ENCODE measurements around the gene SHPK.

SHPK gene

GRCh38 chr17:3626831-3627768 is 8.9 kb downstream of the SHPK start:
- DNase-seq, result no peak

- DNase-seq, result no peak
Measured at GRCh38 chr17:3622977-3623594, 13.0 kb downstream of the SHPK start.

DNA sequence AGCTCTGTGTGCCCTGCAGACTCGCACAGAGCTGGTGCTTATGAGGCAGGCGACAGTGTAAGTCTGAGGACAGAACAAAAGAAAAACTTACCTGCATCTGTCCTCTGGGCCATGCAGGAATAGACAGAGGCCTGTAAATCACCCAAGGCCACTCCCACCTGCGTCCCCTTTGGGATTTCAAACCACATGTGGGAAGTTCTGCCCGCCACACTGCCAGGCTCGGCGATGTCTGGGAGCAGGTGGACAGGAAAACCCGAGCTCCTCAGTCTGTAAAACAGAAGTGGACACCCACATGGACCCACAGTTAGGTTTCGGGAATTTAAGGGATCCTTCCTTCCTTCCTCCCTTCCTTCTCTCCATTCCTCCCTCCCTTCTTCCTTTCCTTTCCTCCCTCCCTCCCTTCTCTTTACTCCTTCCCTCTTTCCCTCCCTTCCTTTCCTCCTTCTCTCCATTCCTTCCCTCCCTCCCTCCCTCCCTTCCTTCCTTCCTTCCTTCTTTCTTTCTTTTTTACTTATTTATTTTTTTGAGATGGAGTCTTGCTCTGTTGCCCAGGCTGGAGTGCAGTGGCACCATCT is 14.8 kb downstream of the SHPK start:
- DNase-seq, result no peak

DNA sequence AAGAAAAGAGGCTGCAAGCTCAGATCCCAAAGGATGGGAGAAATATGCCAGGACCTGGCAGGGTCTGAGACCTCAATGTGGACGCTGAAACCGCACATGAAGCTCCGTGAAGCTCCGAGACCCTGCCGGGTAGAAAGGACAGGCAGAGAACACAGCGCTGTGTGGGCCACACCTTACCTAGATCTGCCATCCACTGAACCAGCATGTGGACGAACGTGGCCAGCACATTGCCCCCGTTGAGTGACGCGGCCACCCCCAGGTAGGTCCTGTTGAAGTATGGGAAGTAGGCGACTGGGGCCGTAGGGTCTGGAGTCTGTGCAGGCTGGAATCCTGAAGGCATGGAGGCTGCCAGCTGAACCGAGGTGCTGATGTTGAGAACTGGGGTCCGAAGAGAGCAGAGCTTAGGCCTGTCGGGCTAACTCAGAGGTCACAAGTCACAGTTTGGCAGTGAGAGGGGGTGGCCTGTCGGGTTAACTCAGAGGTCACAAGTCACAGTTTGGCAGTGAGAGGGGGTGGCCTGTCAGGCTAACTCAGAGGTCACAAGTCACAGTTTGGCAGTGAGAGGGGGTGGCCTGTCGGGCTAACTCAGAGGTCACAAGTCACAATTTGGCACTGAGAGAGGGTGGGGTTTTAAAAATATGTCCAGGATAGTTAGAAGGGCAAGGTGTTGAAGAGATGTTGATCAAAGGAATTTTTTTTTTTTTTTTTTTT is 20.7 kb downstream of the SHPK start:
- no peak for DNase-seq

GRCh38 chr17:3613124-3613523 is 22.9 kb downstream of the SHPK start:
- no peak for DNase-seq

DNA sequence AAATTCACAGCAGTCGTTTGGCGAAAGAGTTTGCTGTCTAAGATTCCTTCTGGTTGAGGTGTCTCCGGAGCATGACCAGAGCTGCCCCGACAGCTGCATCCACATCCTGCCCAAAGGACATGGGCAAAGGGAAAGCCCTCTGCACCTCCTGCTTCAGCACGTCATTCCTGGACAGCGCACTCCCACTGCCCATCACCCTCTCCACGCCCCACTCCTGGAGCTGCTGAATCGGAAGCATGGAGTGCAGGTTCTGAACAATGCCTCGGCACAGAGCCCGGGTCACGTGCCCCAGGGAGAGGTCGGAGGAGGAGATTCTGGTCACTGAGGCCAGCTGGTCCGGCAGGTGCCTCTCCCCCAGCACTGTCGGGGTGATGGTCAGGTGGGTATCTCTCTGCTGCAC is 25.5 kb downstream of the SHPK start:
- no peak for DNase-seq

DNA sequence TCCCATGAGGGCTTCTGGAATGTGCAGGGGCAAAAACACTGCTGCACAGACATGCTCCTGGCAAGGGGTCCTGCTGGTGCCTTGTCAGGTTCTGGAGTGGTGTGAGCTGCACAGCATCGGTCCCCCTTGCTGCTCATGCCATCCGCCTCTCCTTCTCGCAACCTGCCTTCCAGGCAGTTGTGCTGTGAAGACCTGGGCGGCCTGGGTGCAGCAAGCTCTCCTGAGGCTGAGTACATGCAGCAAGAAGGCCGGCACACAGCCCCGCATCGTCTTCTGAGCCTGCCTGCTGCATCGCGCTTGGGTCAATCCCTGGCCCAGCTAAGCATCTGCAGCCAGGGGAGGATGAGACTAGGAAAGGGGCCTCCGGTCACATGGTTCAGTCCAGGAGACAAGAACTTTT is 26.4 kb downstream of the SHPK start:
- DNase-seq, result no peak

DNA sequence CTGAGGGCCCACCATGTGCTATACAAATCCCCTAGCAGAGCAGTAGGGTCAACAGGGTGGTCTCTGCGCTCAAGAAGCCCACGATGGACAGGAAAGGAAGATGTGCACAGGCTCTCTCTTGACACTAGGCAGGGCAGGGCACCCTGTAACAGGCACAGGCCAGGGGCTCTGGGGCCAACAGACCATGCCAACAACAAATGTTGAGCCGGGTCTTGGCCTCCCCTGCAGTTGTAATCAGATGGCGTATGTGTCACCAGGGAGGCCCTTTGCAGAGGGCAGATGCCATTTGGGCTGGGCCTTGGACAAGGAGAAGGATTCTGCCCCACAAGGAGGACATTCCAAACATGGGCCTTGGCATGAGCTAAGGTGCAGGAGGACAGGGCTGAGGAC is 32.2 kb downstream of the SHPK start:
- no peak for DNase-seq

- DNase-seq, result no peak
Measured at GRCh38 chr17:3603119-3603869, 32.8 kb downstream of the SHPK start.

GRCh38 chr17:3602499-3602898 is 33.6 kb downstream of the SHPK start:
- DNase-seq, result peak; percentile 54

- DNase-seq, result no peak
Measured at GRCh38 chr17:3600529-3601205, 35.4 kb downstream of the SHPK start.

GRCh38 chr17:3598078-3598477 is 38.0 kb downstream of the SHPK start:
- no peak for DNase-seq

DNA sequence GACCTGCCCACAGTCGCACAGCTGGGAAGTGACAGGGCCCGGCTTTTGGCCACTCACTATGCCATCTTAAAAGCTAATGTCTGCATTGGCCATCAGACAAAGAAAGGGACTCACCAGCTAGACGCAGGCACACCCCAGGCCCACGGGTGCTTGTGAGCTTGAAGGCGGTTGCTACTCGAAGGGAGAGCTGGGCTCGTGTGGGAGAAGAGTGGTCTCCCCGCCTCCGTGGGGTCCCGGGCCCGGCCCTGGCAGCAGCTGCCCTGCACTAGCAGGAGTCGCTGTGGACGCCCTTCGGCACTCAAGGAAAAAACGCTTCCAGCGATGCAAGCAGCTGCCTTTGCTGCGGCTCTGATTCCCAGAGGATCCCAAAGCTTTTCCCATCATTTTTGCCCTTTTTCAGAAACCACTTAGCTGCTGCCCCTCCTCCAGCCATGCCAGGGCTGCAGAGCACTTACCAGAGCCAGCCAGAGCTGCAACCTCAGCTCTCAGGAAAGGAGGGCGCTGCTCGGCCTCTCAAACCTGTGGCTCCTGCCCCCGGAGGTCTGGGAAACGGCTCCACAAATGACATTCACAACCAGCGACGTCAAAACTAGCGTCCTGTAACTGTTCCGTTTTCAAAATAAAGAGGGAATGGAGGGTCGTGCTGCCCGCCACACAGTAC is 39.1 kb downstream of the SHPK start:
- DNase-seq, result no peak

- no peak for DNase-seq
Measured at GRCh38 chr17:3594976-3595375, 41.1 kb downstream of the SHPK start.

DNA sequence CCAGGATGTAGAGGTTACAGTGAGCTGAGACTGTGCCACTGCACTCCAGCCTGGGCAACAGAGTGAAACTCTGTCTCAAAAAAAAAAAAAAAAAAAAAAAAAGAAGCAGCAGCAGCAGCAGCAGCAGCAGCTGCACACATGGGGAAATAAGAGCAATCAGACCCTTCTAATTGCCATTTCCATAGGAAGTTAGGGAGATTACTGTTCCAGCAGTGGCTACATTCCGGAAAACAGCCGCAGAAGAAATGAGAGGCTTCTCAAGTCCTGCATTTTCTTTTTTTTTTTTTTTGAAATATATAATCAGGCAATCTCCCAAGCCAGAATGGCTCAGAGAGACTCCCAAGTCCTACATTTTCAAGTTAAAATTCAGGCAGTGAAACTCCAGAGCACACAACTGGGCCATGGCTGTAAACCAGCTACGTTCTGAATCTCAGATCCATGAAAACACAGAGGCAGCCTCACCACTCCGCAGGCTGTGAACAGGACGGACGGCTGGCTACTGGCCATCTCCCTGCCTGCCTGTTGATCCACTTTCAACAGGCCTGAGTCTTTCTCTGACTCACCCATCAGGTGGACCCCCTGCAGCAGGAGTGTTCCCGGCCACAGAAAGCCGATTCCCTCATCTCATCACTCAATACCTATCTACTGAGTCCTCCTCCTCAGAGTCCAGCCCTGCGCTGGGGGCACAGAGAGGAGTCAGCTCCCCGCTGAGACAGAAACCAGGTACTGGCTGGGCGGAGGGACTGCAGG is 41.8 kb downstream of the SHPK start:
- DNase-seq, result no peak

- no peak for DNase-seq
Measured at GRCh38 chr17:3593384-3593783, 42.7 kb downstream of the SHPK start.

DNA sequence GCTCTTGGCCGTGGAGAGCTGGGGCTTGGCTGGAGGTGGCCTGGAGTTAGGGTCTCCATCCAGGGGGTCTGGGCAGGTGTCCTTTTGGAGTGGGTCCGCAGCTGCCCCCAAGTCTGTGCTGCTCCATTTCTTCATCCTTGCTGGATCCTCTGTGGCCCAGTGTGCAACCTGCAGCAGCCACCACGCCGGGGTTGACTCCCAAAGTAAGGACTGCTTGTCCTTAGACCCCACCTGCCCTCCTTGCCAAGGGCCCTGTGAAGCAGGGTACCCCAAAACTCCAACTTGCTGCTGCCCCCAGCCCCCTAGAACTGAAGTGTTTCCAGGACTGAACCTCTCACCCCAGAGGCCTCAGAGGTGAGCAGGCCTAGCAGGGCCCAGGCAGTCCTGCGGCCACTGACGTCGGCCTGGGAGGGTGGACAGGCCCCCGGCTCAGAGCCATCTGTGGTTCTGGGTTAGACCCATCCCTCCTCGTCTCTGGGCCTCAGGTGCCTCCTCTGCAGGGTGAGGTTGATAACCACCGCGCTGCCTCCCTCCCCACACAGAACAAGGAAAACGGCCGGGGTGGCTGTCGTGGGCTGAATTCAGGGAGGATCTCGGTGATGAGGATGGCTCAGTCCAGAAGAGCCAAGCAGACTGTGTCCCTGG is 43.7 kb downstream of the SHPK start:
- no peak for DNase-seq

GRCh38 chr17:3590768-3591167 is 45.3 kb downstream of the SHPK start:
- DNase-seq, result no peak

DNA sequence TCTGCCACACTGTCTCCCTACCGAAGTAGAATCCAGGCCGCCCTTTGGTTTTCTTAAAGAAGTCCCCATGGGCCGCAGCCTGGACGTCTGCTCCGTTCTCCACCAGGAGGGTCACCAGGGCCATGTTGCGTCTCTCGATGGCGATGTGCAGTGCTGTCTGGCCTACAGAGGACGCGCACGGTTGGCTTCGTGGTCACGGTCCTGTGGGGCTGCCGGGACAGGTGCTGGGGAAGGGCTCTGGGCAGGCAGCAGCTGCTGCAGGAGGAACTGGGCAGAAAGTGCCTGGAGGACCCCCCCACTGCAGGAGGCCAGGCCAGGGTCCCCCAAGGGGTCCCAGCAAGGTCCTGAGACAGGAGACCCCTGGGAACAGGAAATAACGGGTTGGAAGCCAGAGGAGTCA is 45.8 kb downstream of the SHPK start:
- DNase-seq, result no peak

- DNase-seq, result no peak
Measured at GRCh38 chr17:3589784-3590183, 46.3 kb downstream of the SHPK start.
